GM23338 (cell line): ENCODE results near the gene RCOR3. TPM values are rescaled to one million over a fixed set of nuclear protein-coding genes. Genes with fewer than 3 reads are reported as not detected.

Experiments used
- ATAC-seq: fragments of 200-7000 bp; cut with Tn5 transposase; 3 replicates; pipeline ENCODE4 v1.9.1; 2020
- DNase-seq: peaks from one replicate; pipeline ENCODE4 v3.0.0-alpha.2; 2015; ENCODE audit warnings: low spot score
- H2AFZ ChIP-seq: fragments of 200-600 bp; sonication (generic); 2 replicates; pipeline ENCODE4 v1.8.0; 2016; ENCODE audit warnings: antibody characterized with exemption, mild to moderate bottlenecking, moderate library complexity
- H3F3A ChIP-seq: fragments of 200-600 bp; sonication (generic); replicated peaks from 2 replicates; pipeline ENCODE4 v1.8.0; 2017; ENCODE audit warnings: antibody characterized with exemption, mixed run types, low read depth
- H3K27ac ChIP-seq: fragments of 200-600 bp; sonication (generic); 2 replicates; pipeline ENCODE4 v1.6.1; 2016; ENCODE audit warnings: low read depth
- H3K27me3 ChIP-seq: fragments of 200-600 bp; sonication (generic); 2 replicates; pipeline ENCODE4 v1.8.0; 2016; ENCODE audit warnings: mild to moderate bottlenecking, mixed run types, moderate library complexity; ENCODE audit not compliant: insufficient read depth
- H3K36me3 ChIP-seq: fragments of 200-600 bp; sonication (generic); 2 replicates; pipeline ENCODE4 v1.8.0; 2016; ENCODE audit warnings: mild to moderate bottlenecking; ENCODE audit not compliant: insufficient read depth
- H3K4me1 ChIP-seq: fragments of 200-600 bp; sonication (generic); 2 replicates; pipeline ENCODE4 v1.8.0; 2016; ENCODE audit warnings: mild to moderate bottlenecking, moderate library complexity; ENCODE audit not compliant: insufficient read depth
- H3K4me2 ChIP-seq: fragments of 200-600 bp; sonication (generic); 2 replicates; pipeline ENCODE4 v1.7.1; 2017; ENCODE audit warnings: mixed run types
- H3K4me3 ChIP-seq: fragments of 200-600 bp; sonication (generic); 2 replicates; pipeline ENCODE4 v1.6.1; 2016; ENCODE audit warnings: mixed run types
- H3K79me2 ChIP-seq: fragments of 200-600 bp; sonication (generic); replicated peaks from 2 replicates; pipeline ENCODE4 v1.8.0; 2017; ENCODE audit warnings: mild to moderate bottlenecking; ENCODE audit not compliant: insufficient read depth
- H3K9me2 ChIP-seq: fragments of 200-600 bp; sonication (generic); 2 replicates; pipeline ENCODE4 v1.8.0; 2017; ENCODE audit not compliant: insufficient read depth
- H4K20me1 ChIP-seq: fragments of 200-600 bp; sonication (generic); replicated peaks from 2 replicates; pipeline ENCODE4 v1.8.0; 2017; ENCODE audit warnings: mild to moderate bottlenecking; ENCODE audit not compliant: insufficient read depth
- H3K27ac Mint-ChIP-seq: 2 replicates; pipeline ENCODE4 v1.8.0; 2020; ENCODE audit warnings: inconsistent platforms, mild to moderate bottlenecking, moderate library complexity, mixed read lengths
- H3K27me3 Mint-ChIP-seq: 3 replicates; pipeline ENCODE4 v1.8.0; 2022; ENCODE audit warnings: low read depth, mild to moderate bottlenecking, moderate library complexity, mixed read lengths, inconsistent platforms; ENCODE audit not compliant: insufficient read depth, poor library complexity
- H3K36me3 Mint-ChIP-seq: 3 replicates; pipeline ENCODE4 v1.8.0; 2021; ENCODE audit warnings: low read depth, mild to moderate bottlenecking, inconsistent platforms, moderate library complexity, mixed read lengths
- H3K4me1 Mint-ChIP-seq: 3 replicates; pipeline ENCODE4 v1.8.0; 2020; ENCODE audit warnings: mild to moderate bottlenecking, inconsistent platforms, mixed read lengths
- H3K4me3 Mint-ChIP-seq: 3 replicates; pipeline ENCODE4 v1.8.0; 2021; ENCODE audit warnings: moderate library complexity, mild to moderate bottlenecking, inconsistent platforms, mixed read lengths
- H3K9me3 Mint-ChIP-seq: 3 replicates; pipeline ENCODE4 v1.8.0; 2020; ENCODE audit warnings: moderate library complexity, mild to moderate bottlenecking, inconsistent platforms, mixed read lengths
- CREB1 ChIP-seq: fragments of 250-450 bp; sonication (Bioruptor Pico); IDR thresholded peaks from 2 replicates; pipeline ENCODE4 v1.5.0; 2020; ENCODE audit warnings: low read depth, mild to moderate bottlenecking, moderate library complexity
- EZH2phosphoT487 ChIP-seq: fragments of 200-600 bp; sonication (generic); IDR thresholded peaks from one replicate; pipeline ENCODE4 v1.8.1; 2018; ENCODE audit warnings: antibody characterized with exemption; ENCODE audit not compliant: unreplicated experiment
- JUNB ChIP-seq: IDR thresholded peaks from one replicate; pipeline ENCODE4 v1.6.1; 2016; ENCODE audit warnings: antibody characterized with exemption; ENCODE audit not compliant: unreplicated experiment
- NANOG ChIP-seq: IDR thresholded peaks from 2 replicates; pipeline ENCODE4 v1.6.1; 2016; ENCODE audit warnings: antibody characterized with exemption, borderline replicate concordance
- STAT1 ChIP-seq: IDR thresholded peaks from one replicate; pipeline ENCODE4 v1.6.1; 2016; ENCODE audit warnings: antibody characterized with exemption; ENCODE audit not compliant: unreplicated experiment
- ZNF114 ChIP-seq: fragments of 250-450 bp; sonication (Bioruptor Pico); IDR thresholded peaks from 2 replicates; pipeline ENCODE4 v1.5.0; 2020; ENCODE audit warnings: mild to moderate bottlenecking, moderate library complexity
- polyA plus RNA-seq: library from polyadenylated mRNA; unstranded; fragments of >200 nt; fragmentation: Nextera tagmentation; extraction: Ambion mirVana; gene quantifications from 2 replicates; pipeline ENCODE4 v1.2.1, GENCODE V29; 2016
- total RNA-seq: library from RNA; depleted of rRNA; stranded (reverse); fragments of >200 nt; shearing (Covaris generic); gene quantifications from 2 replicates; pipeline ENCODE4 v1.2.3, GENCODE V29; 2014
- TF ChIP-seq, protein P1 (sequence below): IDR thresholded peaks from one replicate; pipeline ENCODE4 v1.6.1; 2018; ENCODE audit warnings: antibody characterized with exemption; ENCODE audit not compliant: unreplicated experiment
- TF ChIP-seq, protein P2 (sequence below): fragments of 250-450 bp; sonication (Bioruptor Pico); IDR thresholded peaks from 2 replicates; pipeline ENCODE4 v1.5.0; 2020; ENCODE audit warnings: mild to moderate bottlenecking, moderate library complexity

RCOR3 gene
- total and polyA plus RNA-seq, 2 experiments from 2014 or later: 19.4 to 26.2 TPM

DNA sequence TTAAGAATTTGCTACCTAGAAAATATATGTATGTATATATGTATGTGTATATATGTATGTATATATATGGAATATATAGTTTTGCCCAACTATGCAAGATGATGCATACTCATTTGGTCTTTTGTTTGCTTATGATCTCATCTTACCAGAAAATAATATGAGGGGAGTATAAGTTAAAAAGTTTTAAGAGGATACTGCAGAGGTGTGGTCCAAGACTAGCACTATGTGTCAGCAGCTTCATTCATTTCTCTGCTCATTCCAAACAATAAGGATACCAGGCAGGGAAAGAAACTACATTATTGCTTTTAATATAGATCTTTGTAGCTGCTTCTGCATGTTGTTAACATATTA is 22.8 kb downstream of the RCOR3 start:
- no peak overlapping the region for H3K4me3 Mint-ChIP-seq
- Histone ChIP-seq H3K4me3 (no peak overlapping the region), H3K4me1 (peaks cover 6% of the 10 kb centered on the region; the same call in 1 of the 2 replicates), H3K27ac (no peak overlapping the region), H2AFZ (no peak overlapping the region), H3F3A (no peaks in the 10 kb centered on the region; the same call in 1 of the 2 replicates), H4K20me1 (0 out of 2 replicates have a peak, but pooled peaks cover 4% of the 10 kb centered on the region), H3K36me3 (peaks cover 35% of the 10 kb centered on the region), H3K79me2 (no peaks in the 10 kb centered on the region), H3K4me2 (no peak overlapping the region), H3K27me3 (no peaks in the 10 kb centered on the region), H3K9me2 (no peaks in the 10 kb centered on the region)
- H3K9me3 Mint-ChIP-seq: no peaks in the 10 kb centered on the region
- TF ChIP-seq CREB1 (CRISPR knock-in tag): no peak
- no peak for TF ChIP-seq ZNF114
- no peak for DNase-seq
- H3K4me1 Mint-ChIP-seq: no peaks in the 10 kb centered on the region
- peaks cover 23% of the 10 kb centered on the region; the same call in 2 of the 3 replicates for H3K36me3 Mint-ChIP-seq
- no peak for ATAC-seq
- H3K27ac Mint-ChIP-seq: no peak overlapping the region
- no peaks in the 10 kb centered on the region for H3K27me3 Mint-ChIP-seq

DNA sequence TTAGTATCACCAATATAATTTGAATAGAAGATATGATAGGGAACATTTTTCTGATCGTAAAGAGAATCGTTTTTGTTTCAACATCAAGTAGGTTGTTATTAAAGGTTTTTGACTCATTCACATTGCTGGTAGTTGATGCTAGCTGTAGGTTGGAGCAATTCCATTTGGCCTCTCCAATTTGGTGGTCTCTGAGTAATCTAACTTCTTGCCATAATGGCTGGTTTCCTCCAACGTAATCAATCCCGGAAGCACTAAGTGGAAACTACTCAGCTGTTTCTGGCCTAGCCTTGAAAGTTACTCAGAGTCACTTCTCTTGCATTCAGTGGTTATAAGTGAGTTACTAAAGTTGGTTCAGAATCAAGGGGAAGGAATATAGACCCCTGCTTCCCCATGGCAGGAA is 26.0 kb downstream of the RCOR3 start:
- Histone ChIP-seq H3K27ac (no peak overlapping the region), H3F3A (no peaks in the 10 kb centered on the region; the same call in 1 of the 2 replicates), H3K4me3 (no peak overlapping the region), H3K4me1 (peaks cover 5% of the 10 kb centered on the region; the same call in 1 of the 2 replicates), H3K4me2 (no peak overlapping the region), H2AFZ (no peak overlapping the region), H3K36me3 (peaks cover 30% of the 10 kb centered on the region; the same call in 1 of the 2 replicates), H3K9me2 (no peaks in the 10 kb centered on the region), H3K79me2 (no peaks in the 10 kb centered on the region; the same call in 1 of the 2 replicates), H4K20me1 (peaks cover 4% of the 10 kb centered on the region; the same call in 1 of the 2 replicates), H3K27me3 (no peaks in the 10 kb centered on the region)
- Mint-ChIP-seq H3K27me3 (no peaks in the 10 kb centered on the region), H3K36me3 (peaks cover 32% of the 10 kb centered on the region), H3K4me1 (no peaks in the 10 kb centered on the region), H3K27ac (no peak overlapping the region), H3K4me3 (no peak overlapping the region), H3K9me3 (no peaks in the 10 kb centered on the region)
- no peak for DNase-seq
- ATAC-seq: no peak
- TF ChIP-seq ZNF114 (no peak), EZH2phosphoT487 (no peak), NANOG (no peak), JUNB (no peak), STAT1 (no peak)
- TF ChIP-seq, protein P1, sequence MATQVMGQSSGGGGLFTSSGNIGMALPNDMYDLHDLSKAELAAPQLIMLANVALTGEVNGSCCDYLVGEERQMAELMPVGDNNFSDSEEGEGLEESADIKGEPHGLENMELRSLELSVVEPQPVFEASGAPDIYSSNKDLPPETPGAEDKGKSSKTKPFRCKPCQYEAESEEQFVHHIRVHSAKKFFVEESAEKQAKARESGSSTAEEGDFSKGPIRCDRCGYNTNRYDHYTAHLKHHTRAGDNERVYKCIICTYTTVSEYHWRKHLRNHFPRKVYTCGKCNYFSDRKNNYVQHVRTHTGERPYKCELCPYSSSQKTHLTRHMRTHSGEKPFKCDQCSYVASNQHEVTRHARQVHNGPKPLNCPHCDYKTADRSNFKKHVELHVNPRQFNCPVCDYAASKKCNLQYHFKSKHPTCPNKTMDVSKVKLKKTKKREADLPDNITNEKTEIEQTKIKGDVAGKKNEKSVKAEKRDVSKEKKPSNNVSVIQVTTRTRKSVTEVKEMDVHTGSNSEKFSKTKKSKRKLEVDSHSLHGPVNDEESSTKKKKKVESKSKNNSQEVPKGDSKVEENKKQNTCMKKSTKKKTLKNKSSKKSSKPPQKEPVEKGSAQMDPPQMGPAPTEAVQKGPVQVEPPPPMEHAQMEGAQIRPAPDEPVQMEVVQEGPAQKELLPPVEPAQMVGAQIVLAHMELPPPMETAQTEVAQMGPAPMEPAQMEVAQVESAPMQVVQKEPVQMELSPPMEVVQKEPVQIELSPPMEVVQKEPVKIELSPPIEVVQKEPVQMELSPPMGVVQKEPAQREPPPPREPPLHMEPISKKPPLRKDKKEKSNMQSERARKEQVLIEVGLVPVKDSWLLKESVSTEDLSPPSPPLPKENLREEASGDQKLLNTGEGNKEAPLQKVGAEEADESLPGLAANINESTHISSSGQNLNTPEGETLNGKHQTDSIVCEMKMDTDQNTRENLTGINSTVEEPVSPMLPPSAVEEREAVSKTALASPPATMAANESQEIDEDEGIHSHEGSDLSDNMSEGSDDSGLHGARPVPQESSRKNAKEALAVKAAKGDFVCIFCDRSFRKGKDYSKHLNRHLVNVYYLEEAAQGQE: no peak
- TF ChIP-seq, protein P2, sequence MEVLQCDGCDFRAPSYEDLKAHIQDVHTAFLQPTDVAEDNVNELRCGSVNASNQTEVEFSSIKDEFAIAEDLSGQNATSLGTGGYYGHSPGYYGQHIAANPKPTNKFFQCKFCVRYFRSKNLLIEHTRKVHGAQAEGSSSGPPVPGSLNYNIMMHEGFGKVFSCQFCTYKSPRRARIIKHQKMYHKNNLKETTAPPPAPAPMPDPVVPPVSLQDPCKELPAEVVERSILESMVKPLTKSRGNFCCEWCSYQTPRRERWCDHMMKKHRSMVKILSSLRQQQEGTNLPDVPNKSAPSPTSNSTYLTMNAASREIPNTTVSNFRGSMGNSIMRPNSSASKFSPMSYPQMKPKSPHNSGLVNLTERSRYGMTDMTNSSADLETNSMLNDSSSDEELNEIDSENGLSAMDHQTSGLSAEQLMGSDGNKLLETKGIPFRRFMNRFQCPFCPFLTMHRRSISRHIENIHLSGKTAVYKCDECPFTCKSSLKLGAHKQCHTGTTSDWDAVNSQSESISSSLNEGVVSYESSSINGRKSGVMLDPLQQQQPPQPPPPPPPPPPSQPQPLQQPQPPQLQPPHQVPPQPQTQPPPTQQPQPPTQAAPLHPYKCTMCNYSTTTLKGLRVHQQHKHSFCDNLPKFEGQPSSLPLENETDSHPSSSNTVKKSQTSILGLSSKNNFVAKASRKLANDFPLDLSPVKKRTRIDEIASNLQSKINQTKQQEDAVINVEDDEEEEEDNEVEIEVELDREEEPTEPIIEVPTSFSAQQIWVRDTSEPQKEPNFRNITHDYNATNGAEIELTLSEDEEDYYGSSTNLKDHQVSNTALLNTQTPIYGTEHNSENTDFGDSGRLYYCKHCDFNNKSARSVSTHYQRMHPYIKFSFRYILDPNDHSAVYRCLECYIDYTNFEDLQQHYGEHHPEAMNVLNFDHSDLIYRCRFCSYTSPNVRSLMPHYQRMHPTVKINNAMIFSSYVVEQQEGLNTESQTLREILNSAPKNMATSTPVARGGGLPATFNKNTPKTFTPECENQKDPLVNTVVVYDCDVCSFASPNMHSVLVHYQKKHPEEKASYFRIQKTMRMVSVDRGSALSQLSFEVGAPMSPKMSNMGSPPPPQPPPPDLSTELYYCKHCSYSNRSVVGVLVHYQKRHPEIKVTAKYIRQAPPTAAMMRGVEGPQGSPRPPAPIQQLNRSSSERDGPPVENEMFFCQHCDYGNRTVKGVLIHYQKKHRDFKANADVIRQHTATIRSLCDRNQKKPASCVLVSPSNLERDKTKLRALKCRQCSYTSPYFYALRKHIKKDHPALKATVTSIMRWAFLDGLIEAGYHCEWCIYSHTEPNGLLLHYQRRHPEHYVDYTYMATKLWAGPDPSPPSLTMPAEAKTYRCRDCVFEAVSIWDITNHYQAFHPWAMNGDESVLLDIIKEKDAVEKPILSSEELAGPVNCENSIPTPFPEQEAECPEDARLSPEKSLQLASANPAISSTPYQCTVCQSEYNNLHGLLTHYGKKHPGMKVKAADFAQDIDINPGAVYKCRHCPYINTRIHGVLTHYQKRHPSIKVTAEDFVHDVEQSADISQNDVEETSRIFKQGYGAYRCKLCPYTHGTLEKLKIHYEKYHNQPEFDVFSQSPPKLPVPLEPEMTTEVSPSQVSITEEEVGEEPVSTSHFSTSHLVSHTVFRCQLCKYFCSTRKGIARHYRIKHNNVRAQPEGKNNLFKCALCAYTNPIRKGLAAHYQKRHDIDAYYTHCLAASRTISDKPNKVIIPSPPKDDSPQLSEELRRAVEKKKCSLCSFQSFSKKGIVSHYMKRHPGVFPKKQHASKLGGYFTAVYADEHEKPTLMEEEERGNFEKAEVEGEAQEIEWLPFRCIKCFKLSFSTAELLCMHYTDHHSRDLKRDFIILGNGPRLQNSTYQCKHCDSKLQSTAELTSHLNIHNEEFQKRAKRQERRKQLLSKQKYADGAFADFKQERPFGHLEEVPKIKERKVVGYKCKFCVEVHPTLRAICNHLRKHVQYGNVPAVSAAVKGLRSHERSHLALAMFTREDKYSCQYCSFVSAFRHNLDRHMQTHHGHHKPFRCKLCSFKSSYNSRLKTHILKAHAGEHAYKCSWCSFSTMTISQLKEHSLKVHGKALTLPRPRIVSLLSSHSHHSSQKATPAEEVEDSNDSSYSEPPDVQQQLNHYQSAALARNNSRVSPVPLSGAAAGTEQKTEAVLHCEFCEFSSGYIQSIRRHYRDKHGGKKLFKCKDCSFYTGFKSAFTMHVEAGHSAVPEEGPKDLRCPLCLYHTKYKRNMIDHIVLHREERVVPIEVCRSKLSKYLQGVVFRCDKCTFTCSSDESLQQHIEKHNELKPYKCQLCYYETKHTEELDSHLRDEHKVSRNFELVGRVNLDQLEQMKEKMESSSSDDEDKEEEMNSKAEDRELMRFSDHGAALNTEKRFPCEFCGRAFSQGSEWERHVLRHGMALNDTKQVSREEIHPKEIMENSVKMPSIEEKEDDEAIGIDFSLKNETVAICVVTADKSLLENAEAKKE (CRISPR knock-in tag): no peak
